ENCODE results near the gene AOPEP.

Gene AOPEP

GRCh38 chr9:95088421-95089161 lies 362.1 kb downstream of the AOPEP start:
- H3K27me3 ChIP-seq, result no peaks in the 10 kb centered on the region
- H3K4me3 ChIP-seq (ENCODE audit: low read depth, low read length), result no peak overlapping the region
- no peak for DNase-seq
- H3K4me1 ChIP-seq, result peaks cover 40% of the 10 kb centered on the region
- peaks cover 77% of the 10 kb centered on the region for H3K36me3 ChIP-seq
- no peaks in the 10 kb centered on the region for H3K9me3 ChIP-seq
- no peak for TF ChIP-seq CTCF (IDR thresholded peaks at IDR 0.05; ENCODE audit: low read depth, low read length)

- no peak for TF ChIP-seq CTCF (IDR thresholded peaks at IDR 0.05; ENCODE audit: low read depth, low read length)
- peaks cover 70% of the 10 kb centered on the region for H3K36me3 ChIP-seq
- DNase-seq, result no peak
- H3K9me3 ChIP-seq, result no peaks in the 10 kb centered on the region
- no peaks in the 10 kb centered on the region for H3K27me3 ChIP-seq
- no peak overlapping the region for H3K4me3 ChIP-seq (ENCODE audit: low read depth, low read length)
- H3K4me1 ChIP-seq, result peaks cover 40% of the 10 kb centered on the region
Measured at GRCh38 chr9:95089257-95090022, 362.9 kb downstream of the AOPEP start.

- Histone ChIP-seq H3K9me3 (no peaks in the 10 kb centered on the region), H3K36me3 (peaks cover 65% of the 10 kb centered on the region), H3K27me3 (no peaks in the 10 kb centered on the region), H3K4me3 (ENCODE audit: low read depth, low read length) (no peak overlapping the region), H3K4me1 (peaks cover 41% of the 10 kb centered on the region)
- TF ChIP-seq CTCF (IDR thresholded peaks at IDR 0.05; ENCODE audit: low read depth, low read length), result no peak
- DNase-seq, result peak; percentile 49
Measured at GRCh38 chr9:95090023-95090791, 363.7 kb downstream of the AOPEP start.

- TF ChIP-seq CTCF (IDR thresholded peaks at IDR 0.05; ENCODE audit: low read depth, low read length), result no peak
- peaks cover 63% of the 10 kb centered on the region for H3K36me3 ChIP-seq
- no peaks in the 10 kb centered on the region for H3K9me3 ChIP-seq
- DNase-seq, result no peak
- H3K4me3 ChIP-seq (ENCODE audit: low read depth, low read length), result no peak overlapping the region
- H3K27me3 ChIP-seq, result no peaks in the 10 kb centered on the region
- H3K4me1 ChIP-seq, result peaks cover 49% of the 10 kb centered on the region
Measured at GRCh38 chr9:95090871-95091577, 364.5 kb downstream of the AOPEP start.

GRCh38 chr9:95091601-95092261 lies 365.2 kb downstream of the AOPEP start:
- Histone ChIP-seq H3K4me1 (peaks cover 53% of the 10 kb centered on the region), H3K36me3 (peaks cover 60% of the 10 kb centered on the region), H3K9me3 (no peaks in the 10 kb centered on the region), H3K27me3 (no peaks in the 10 kb centered on the region), H3K4me3 (ENCODE audit: low read depth, low read length) (no peak overlapping the region)
- no peak for TF ChIP-seq CTCF (IDR thresholded peaks at IDR 0.05; ENCODE audit: low read depth, low read length)
- no peak for DNase-seq
